Ishikawa (cell line): Measurements from ENCODE around the gene TMPRSS12.

Source experiments
- CEBPB ChIP-seq: IDR thresholded peaks from 2 replicates; pipeline ENCODE4 v1.6.1; 2012
- CREB1 ChIP-seq: IDR thresholded peaks from 2 replicates; pipeline ENCODE4 v1.6.1; 2012; ENCODE audit warnings: low read depth
- EGR1 ChIP-seq: IDR thresholded peaks from 2 replicates; pipeline ENCODE4 v1.6.1; 2012
- EP300 ChIP-seq: IDR thresholded peaks from 2 replicates; pipeline ENCODE4 v1.6.1; 2012; ENCODE audit warnings: borderline replicate concordance
- FOXM1 ChIP-seq: IDR thresholded peaks from 2 replicates; pipeline ENCODE4 v1.6.1; 2012; ENCODE audit warnings: low read depth, borderline replicate concordance
- NFIC ChIP-seq: IDR thresholded peaks from 2 replicates; pipeline ENCODE4 v1.6.1; 2012
- RAD21 ChIP-seq: IDR thresholded peaks from 2 replicates; pipeline ENCODE4 v1.6.1; 2012; ENCODE audit warnings: low read depth
- TAF1 ChIP-seq: IDR thresholded peaks from 2 replicates; pipeline ENCODE4 v1.6.1; 2012; ENCODE audit warnings: low read depth, mild to moderate bottlenecking
- TCF12 ChIP-seq: IDR thresholded peaks from 2 replicates; pipeline ENCODE4 v1.6.1; 2012; ENCODE audit warnings: low read depth
- TEAD4 ChIP-seq: IDR thresholded peaks from 2 replicates; pipeline ENCODE4 v1.6.1; 2012
- TF ChIP-seq, protein P1 (sequence below): IDR thresholded peaks from 2 replicates; pipeline ENCODE4 v1.6.1; 2012
- TF ChIP-seq, protein P2 (sequence below): IDR thresholded peaks from 2 replicates; pipeline ENCODE4 v1.6.1; 2012
- TF ChIP-seq, protein P3 (sequence below): IDR thresholded peaks from 2 replicates; pipeline ENCODE4 v1.6.1; 2012; ENCODE audit warnings: low read depth, mild to moderate bottlenecking

DNA sequence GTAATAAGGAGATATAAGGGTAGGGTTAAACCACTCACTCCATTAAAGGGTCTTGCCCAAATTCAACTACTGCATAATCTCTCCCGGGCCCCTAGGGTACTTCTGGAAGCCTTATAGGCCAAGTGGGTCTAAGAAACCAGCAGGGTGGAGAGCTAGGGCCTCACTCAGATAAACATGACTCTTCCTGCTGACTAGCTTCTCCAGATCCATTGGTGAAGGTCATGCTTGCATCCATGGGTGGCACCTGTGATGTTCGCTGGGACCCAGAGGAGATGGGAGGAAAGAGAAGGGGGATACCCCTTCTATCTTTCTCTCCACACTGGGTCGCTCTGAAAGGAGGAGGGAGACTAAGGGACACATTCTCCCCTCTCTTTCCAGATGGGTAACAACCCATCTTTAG, 73.6 kb downstream of the TMPRSS12 start:
- TF ChIP-seq RAD21 = no peak
- no peak for TF ChIP-seq EP300
- no peak for TF ChIP-seq EGR1
- no peak for TF ChIP-seq TAF1
- TF ChIP-seq TEAD4 = no peak
- TF ChIP-seq TCF12 = no peak
- no peak for TF ChIP-seq CEBPB
- TF ChIP-seq, protein P1, sequence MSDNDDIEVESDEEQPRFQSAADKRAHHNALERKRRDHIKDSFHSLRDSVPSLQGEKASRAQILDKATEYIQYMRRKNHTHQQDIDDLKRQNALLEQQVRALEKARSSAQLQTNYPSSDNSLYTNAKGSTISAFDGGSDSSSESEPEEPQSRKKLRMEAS = no peak
- TF ChIP-seq, protein P2, sequence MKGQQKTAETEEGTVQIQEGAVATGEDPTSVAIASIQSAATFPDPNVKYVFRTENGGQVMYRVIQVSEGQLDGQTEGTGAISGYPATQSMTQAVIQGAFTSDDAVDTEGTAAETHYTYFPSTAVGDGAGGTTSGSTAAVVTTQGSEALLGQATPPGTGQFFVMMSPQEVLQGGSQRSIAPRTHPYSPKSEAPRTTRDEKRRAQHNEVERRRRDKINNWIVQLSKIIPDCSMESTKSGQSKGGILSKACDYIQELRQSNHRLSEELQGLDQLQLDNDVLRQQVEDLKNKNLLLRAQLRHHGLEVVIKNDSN = no peak
- TF ChIP-seq, protein P3, sequence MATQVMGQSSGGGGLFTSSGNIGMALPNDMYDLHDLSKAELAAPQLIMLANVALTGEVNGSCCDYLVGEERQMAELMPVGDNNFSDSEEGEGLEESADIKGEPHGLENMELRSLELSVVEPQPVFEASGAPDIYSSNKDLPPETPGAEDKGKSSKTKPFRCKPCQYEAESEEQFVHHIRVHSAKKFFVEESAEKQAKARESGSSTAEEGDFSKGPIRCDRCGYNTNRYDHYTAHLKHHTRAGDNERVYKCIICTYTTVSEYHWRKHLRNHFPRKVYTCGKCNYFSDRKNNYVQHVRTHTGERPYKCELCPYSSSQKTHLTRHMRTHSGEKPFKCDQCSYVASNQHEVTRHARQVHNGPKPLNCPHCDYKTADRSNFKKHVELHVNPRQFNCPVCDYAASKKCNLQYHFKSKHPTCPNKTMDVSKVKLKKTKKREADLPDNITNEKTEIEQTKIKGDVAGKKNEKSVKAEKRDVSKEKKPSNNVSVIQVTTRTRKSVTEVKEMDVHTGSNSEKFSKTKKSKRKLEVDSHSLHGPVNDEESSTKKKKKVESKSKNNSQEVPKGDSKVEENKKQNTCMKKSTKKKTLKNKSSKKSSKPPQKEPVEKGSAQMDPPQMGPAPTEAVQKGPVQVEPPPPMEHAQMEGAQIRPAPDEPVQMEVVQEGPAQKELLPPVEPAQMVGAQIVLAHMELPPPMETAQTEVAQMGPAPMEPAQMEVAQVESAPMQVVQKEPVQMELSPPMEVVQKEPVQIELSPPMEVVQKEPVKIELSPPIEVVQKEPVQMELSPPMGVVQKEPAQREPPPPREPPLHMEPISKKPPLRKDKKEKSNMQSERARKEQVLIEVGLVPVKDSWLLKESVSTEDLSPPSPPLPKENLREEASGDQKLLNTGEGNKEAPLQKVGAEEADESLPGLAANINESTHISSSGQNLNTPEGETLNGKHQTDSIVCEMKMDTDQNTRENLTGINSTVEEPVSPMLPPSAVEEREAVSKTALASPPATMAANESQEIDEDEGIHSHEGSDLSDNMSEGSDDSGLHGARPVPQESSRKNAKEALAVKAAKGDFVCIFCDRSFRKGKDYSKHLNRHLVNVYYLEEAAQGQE = no peak
- TF ChIP-seq NFIC = no peak
- no peak for TF ChIP-seq FOXM1
- no peak for TF ChIP-seq CREB1
